OCI-LY3 (cell line): ENCODE results near the gene VDAC1.
"Not testable (repeated sequence)": the region's sequence is repeated elsewhere in the genome, so short reads cannot be mapped to it uniquely, and the experiment has no call there.

Experiments
- H2AFZ ChIP-seq: fragments of 200-600, 300-600 bp; shearing (Covaris generic); 2 replicates; pipeline ENCODE4 v1.6.0; 2014; ENCODE audit warnings: antibody characterized with exemption, low read depth, low read length
- H3K27ac ChIP-seq: fragments of 200-600, 300-600 bp; sonication (generic); 2 replicates; pipeline ENCODE4 v1.5.1; 2014; ENCODE audit warnings: mild to moderate bottlenecking, low read length, moderate library complexity, mixed read lengths
- H3K27me3 ChIP-seq: fragments of 200-600, 300-600 bp; sonication (generic); 2 replicates; pipeline ENCODE4 v1.6.1; 2014; ENCODE audit warnings: low read depth, low read length, mixed read lengths
- H3K36me3 ChIP-seq: fragments of 200-600, 300-600 bp; sonication (generic); replicated peaks from 2 replicates; pipeline ENCODE3; 2014; ENCODE audit warnings: low read depth, low read length, mixed read lengths
- H3K4me1 ChIP-seq: fragments of 300-600, 200-600 bp; sonication (generic); 2 replicates; pipeline ENCODE4 v1.6.1; 2014; ENCODE audit warnings: low read length, mixed read lengths
- H3K4me2 ChIP-seq: fragments of 200-600, 300-600 bp; sonication (generic); 2 replicates; pipeline ENCODE4 v1.6.1; 2014; ENCODE audit warnings: low read length, mixed read lengths
- H3K4me3 ChIP-seq: fragments of 300-600, 200-600 bp; sonication (generic); 2 replicates; pipeline ENCODE4 v1.5.1; 2014; ENCODE audit warnings: antibody characterized with exemption, mild to moderate bottlenecking, low read length, moderate library complexity
- H3K79me2 ChIP-seq: fragments of 300-600, 200-600 bp; shearing (Covaris generic); 2 replicates; pipeline ENCODE4 v1.6.1; 2014; ENCODE audit warnings: mild to moderate bottlenecking, low read length, mixed read lengths
- H3K9ac ChIP-seq: fragments of 300-600, 200-600 bp; shearing (Covaris generic); 2 replicates; pipeline ENCODE4 v1.6.0; 2014; ENCODE audit warnings: mild to moderate bottlenecking, low read length, moderate library complexity
- H3K9me3 ChIP-seq: fragments of 200-600, 300-600 bp; shearing (Covaris generic); 2 replicates; pipeline ENCODE4 v1.6.1; 2014; ENCODE audit warnings: low read length, mixed read lengths; ENCODE audit not compliant: insufficient read depth
- H4K20me1 ChIP-seq: fragments of 200-600, 300-600 bp; sonication (generic); 2 replicates; pipeline ENCODE4 v1.6.1; 2016; ENCODE audit warnings: low read length, mixed read lengths; ENCODE audit not compliant: insufficient read depth
- EZH2phosphoT487 ChIP-seq: fragments of 200-600 bp; shearing (Covaris generic); IDR thresholded peaks from 2 replicates; pipeline ENCODE4 v1.6.1; 2018; ENCODE audit warnings: antibody characterized with exemption, mixed run types, low read depth
- TF ChIP-seq, protein P1 (sequence below): fragments of 200-600, 300-600 bp; sonication (generic); IDR thresholded peaks from 2 replicates; pipeline ENCODE4 v1.5.1; 2014; ENCODE audit warnings: antibody characterized with exemption, low read length, low read depth

The VDAC1 gene

DNA sequence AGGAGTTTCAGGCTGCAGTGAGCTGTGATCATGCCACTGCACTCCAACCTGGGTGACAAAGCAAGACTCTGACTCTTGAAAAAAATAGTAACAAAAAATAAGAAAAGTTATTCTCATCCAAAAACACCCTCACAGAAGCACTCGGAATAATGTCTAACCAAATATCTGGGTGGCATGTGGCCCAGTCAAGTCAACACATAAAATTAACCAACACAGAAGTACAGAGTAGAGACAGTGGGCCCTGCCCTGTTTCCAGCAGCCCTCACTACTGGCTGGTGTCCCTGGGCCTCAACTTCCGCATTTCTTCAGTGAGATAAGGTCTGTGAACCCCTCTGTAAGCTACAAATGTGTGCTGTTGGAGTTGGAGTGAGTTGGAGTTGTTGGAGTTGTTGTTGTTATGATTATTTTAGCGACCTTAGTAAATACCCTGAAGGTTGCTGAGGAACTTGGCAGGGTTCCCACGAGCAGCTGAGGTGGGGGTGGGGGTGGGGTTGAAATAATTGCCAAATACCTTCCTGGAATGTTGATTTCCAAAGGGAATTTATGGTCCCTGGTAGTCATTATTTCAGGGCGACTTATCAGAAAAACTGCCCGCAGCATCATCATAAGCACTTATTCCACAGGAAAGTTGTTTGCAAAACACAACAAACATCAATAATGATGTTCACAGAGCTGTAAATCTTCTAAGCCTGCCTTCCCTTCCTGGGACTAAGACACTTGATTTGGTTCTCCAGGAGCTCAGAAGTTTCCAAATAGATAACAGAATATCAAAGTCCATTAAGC, 66.5 kb downstream of the VDAC1 start:
- Histone ChIP-seq H3K27ac (no peak overlapping the region), H3K4me2 (no peak overlapping the region), H3K9me3 (no peaks in the 10 kb centered on the region), H3K79me2 (no peaks in the 10 kb centered on the region), H3K27me3 (no peaks in the 10 kb centered on the region), H3K4me1 (peaks cover 26% of the 10 kb centered on the region), H4K20me1 (no peaks in the 10 kb centered on the region), H3K4me3 (no peak overlapping the region), H3K9ac (no peak overlapping the region), H2AFZ (no peak overlapping the region), H3K36me3 (no peaks in the 10 kb centered on the region)
- no peak for TF ChIP-seq EZH2phosphoT487
- TF ChIP-seq, protein P1, sequence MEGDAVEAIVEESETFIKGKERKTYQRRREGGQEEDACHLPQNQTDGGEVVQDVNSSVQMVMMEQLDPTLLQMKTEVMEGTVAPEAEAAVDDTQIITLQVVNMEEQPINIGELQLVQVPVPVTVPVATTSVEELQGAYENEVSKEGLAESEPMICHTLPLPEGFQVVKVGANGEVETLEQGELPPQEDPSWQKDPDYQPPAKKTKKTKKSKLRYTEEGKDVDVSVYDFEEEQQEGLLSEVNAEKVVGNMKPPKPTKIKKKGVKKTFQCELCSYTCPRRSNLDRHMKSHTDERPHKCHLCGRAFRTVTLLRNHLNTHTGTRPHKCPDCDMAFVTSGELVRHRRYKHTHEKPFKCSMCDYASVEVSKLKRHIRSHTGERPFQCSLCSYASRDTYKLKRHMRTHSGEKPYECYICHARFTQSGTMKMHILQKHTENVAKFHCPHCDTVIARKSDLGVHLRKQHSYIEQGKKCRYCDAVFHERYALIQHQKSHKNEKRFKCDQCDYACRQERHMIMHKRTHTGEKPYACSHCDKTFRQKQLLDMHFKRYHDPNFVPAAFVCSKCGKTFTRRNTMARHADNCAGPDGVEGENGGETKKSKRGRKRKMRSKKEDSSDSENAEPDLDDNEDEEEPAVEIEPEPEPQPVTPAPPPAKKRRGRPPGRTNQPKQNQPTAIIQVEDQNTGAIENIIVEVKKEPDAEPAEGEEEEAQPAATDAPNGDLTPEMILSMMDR: no peak

DNA sequence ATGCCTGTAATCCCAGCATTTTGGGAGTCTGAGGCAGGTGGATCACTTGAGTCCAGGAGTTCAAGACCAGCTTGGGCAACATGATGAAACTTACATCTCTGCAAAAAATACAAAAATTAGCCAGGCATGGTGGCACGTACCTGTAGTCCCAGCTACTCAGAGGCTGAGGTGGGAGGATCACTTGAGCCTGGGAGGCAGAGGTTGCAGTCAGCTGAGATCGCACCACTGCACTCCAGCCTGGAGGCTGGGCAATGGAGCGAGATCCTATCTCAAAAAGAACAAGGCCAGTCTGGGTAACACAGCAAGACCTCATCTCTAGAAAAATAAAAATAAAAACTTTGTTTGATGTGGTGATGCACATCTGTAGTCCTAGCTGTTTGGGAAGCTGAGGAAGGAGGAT, 67.1 kb downstream of the VDAC1 start:
- peaks cover 32% of the 10 kb centered on the region for H3K4me1 ChIP-seq
- not testable (repeated sequence) for H3K4me2 ChIP-seq, H3K79me2 ChIP-seq, H2AFZ ChIP-seq, H3K27ac ChIP-seq, H3K36me3 ChIP-seq, H3K4me3 ChIP-seq, H3K9ac ChIP-seq, H3K9me3 ChIP-seq, H3K27me3 ChIP-seq, H4K20me1 ChIP-seq

DNA sequence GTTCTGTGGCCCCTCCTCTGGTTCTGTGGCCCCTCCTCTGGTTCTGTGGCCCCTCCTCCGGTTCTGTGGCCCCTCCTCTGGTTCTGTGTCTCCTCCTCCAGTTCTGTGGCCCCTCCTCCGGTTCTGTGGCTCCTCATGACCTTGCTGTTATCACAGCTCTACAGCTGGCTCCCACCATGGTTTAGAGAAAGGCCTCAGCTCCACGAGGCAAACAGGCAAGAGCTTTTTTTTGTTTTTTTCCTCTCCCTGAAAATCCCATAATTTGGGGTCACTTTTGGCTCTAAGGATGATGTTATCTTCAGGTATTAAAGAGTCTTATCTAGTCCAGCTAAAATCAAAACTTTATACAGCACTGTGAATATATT, 68.1 kb downstream of the VDAC1 start:
- H3K4me1 ChIP-seq: peaks cover 36% of the 10 kb centered on the region
- H3K4me2 ChIP-seq: no peak overlapping the region
- H3K79me2 ChIP-seq: no peaks in the 10 kb centered on the region
- TF ChIP-seq EZH2phosphoT487: no peak
- TF ChIP-seq, protein P1: no peak
- H3K27ac ChIP-seq: no peak overlapping the region
- H3K36me3 ChIP-seq: no peaks in the 10 kb centered on the region
- no peak overlapping the region for H2AFZ ChIP-seq
- no peaks in the 10 kb centered on the region for H3K27me3 ChIP-seq
- no peak overlapping the region for H3K4me3 ChIP-seq
- H4K20me1 ChIP-seq: no peaks in the 10 kb centered on the region
- H3K9ac ChIP-seq: no peak overlapping the region
- no peaks in the 10 kb centered on the region for H3K9me3 ChIP-seq

DNA sequence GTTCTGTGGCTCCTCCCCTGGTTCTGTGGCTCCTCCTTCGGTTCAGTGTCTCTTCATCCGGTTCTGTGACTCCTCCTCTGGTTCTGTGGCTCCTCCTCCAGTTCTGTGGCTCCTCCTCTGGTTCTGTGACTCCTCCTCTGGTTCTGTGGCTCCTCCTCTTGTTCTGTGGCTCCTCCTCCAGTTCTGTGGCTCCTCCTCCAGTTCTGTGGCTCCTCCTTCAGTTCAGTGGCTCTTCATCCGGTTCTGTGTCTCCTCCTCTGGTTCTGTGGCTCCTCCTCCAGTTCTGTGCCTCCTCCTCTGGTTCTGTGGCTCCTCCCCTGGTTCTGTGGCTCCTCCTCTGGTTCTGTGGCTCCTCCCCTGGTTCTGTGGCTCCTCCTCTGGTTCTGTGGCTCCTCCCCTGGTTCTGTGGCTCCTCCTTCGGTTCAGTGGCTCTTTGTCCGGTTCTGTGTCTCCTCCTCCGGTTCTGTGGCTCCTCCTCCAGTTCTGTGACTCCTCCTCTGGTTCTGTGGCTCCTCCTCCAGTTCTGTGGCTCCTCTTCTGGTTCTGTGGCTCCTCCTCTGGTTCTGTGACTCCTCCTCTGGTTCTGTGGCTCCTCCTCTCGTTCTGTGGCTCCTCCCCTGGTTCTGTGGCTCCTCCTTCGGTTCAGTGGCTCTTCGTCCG, 68.7 kb downstream of the VDAC1 start:
- H3K9me3 ChIP-seq, H4K20me1 ChIP-seq, H3K79me2 ChIP-seq, H3K4me2 ChIP-seq, H2AFZ ChIP-seq, H3K9ac ChIP-seq, H3K36me3 ChIP-seq, H3K4me3 ChIP-seq, H3K27me3 ChIP-seq, H3K27ac ChIP-seq: not testable (repeated sequence)
- H3K4me1 ChIP-seq: peaks cover 36% of the 10 kb centered on the region

DNA sequence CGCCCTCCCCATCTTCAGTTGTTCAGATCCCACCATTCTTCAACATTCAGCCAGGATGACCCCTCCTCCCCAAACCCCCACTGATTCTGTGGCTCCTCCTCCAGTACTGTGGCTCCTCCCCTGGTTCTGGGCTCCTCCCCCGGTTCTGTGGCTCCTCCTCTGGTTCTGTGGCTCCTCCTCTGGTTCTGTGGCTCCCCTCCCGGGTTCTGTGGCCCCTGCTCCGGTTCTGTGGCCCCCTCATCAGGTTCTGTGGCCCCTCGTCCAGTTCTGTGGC, 69.2 kb downstream of the VDAC1 start:
- H4K20me1 ChIP-seq: no peaks in the 10 kb centered on the region
- no peaks in the 10 kb centered on the region for H3K27me3 ChIP-seq
- H3K27ac ChIP-seq: no peak overlapping the region
- H2AFZ ChIP-seq: no peak overlapping the region
- no peak overlapping the region for H3K4me3 ChIP-seq
- H3K79me2 ChIP-seq: no peaks in the 10 kb centered on the region
- H3K4me2 ChIP-seq: no peak overlapping the region; the same call in 1 of the 2 replicates
- H3K4me1 ChIP-seq: peaks cover 37% of the 10 kb centered on the region
- H3K36me3 ChIP-seq: no peaks in the 10 kb centered on the region
- H3K9me3 ChIP-seq: no peaks in the 10 kb centered on the region
- TF ChIP-seq, protein P1: no peak
- TF ChIP-seq EZH2phosphoT487: no peak
- no peak overlapping the region for H3K9ac ChIP-seq
